ENCODE results near the gene AFF2. TPM values are rescaled to one million over a fixed set of nuclear protein-coding genes. Genes with fewer than 3 reads are reported as not detected.

Gene AFF2
- total RNA-seq, 1 donor from 2014 or later = 0.06 TPM

DNA sequence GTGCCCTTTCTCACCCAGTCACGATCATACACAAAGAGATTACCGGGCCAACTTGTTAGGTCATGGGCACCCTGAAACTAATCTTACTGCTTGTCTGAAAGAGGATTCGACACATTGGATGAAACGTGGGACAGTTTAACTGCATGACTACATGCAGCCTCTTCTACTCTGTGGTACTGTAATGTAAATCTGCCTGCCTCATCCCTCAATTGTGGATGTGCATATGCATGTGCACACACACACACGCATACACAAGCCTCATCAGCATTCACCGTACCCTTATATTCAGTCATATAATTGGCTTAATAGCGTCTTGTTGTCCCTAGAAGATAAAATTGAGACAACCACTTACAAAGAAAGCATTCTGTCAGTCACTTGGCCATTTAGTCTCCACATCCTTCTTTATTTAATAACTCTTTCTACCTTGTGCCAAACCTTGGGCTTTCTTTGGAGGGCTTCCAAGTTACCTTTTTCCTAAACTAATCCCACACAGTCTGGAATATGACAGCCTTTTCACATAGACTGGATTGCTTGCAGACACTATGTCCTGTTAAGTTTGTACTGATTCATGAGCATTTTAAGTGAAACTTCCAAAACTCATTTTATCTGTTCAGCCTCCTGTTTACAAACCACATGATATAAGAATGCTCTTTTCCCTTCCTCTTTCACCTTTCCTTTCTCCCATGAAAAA, 132.9 kb downstream of the AFF2 start:
- no peak for DNase-seq (ENCODE audit: low read depth)
- TF ChIP-seq, protein P1, sequence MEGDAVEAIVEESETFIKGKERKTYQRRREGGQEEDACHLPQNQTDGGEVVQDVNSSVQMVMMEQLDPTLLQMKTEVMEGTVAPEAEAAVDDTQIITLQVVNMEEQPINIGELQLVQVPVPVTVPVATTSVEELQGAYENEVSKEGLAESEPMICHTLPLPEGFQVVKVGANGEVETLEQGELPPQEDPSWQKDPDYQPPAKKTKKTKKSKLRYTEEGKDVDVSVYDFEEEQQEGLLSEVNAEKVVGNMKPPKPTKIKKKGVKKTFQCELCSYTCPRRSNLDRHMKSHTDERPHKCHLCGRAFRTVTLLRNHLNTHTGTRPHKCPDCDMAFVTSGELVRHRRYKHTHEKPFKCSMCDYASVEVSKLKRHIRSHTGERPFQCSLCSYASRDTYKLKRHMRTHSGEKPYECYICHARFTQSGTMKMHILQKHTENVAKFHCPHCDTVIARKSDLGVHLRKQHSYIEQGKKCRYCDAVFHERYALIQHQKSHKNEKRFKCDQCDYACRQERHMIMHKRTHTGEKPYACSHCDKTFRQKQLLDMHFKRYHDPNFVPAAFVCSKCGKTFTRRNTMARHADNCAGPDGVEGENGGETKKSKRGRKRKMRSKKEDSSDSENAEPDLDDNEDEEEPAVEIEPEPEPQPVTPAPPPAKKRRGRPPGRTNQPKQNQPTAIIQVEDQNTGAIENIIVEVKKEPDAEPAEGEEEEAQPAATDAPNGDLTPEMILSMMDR (conservative IDR thresholded peaks at IDR 0.05; ENCODE audit: low read depth, low read length) = no peak
- no peak overlapping the region for H3K4me3 ChIP-seq (ENCODE audit: low read depth, low read length)

DNA sequence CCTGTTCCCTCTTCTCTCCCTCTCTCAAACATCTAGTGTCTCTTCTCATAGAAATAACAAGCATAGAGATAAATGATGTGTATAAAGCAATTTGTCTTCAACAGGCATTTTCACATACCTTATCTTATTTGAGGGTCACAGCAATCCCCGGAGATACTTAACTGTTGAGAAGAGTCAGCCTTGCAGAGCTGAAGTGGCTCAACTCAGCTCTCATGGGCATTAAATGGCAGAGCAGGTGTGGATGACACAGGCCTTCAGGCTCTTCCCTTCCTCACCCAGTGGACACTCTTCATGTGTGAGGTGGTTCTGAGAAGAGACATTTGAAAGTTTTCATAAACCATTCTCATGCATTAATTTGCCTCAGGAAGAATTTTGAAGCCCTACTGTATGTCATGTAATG, 134.2 kb downstream of the AFF2 start:
- H3K4me3 ChIP-seq (ENCODE audit: low read depth, low read length) = no peak overlapping the region
- TF ChIP-seq, protein P1 (conservative IDR thresholded peaks at IDR 0.05; ENCODE audit: low read depth, low read length) = no peak
- DNase-seq (ENCODE audit: low read depth) = no peak

DNA sequence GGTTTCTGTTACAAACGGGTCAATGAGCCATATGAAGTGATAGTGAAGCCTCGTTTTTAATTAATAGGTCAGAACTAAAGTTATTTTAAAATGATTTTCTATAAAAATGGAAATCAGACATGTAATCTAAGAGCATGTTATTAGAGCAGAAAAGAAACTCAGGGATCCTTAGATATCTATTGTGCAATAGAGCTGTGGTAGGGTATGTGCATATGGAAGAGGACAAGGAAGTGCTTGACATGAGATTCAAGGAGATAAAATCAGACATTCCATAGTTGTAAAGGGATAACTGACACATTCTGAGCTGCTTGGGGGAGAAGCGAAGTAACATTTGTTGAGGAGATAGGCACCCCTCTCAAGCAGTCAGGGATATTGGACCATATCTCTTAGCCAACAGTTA, 143.0 kb downstream of the AFF2 start:
- no peak for DNase-seq (ENCODE audit: low read depth)
- TF ChIP-seq, protein P1 (conservative IDR thresholded peaks at IDR 0.05; ENCODE audit: low read depth, low read length) = no peak
- no peak overlapping the region for H3K4me3 ChIP-seq (ENCODE audit: low read depth, low read length)

DNA sequence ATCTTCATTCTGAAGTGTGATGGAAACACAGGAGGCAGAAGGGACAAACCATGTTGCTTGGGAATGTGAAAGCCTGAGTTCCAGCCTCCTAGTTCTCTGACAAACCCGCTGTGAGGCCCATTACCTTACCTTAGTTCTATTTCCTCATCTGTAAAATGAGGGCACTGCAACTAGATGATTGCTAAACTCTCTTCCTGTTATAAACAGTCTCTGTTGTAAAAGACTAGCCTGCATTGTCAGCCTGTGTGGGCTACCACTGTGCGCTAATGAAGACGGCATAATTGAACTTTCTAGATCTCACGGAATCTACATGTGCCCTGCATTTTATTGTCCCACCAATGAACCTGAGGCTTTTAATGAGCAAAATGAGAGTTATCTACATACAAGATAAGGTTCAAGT, 147.2 kb downstream of the AFF2 start:
- H3K4me3 ChIP-seq (ENCODE audit: low read depth, low read length) = no peak overlapping the region
- TF ChIP-seq, protein P1 (conservative IDR thresholded peaks at IDR 0.05; ENCODE audit: low read depth, low read length) = no peak
- no peak for DNase-seq (ENCODE audit: low read depth)

DNA sequence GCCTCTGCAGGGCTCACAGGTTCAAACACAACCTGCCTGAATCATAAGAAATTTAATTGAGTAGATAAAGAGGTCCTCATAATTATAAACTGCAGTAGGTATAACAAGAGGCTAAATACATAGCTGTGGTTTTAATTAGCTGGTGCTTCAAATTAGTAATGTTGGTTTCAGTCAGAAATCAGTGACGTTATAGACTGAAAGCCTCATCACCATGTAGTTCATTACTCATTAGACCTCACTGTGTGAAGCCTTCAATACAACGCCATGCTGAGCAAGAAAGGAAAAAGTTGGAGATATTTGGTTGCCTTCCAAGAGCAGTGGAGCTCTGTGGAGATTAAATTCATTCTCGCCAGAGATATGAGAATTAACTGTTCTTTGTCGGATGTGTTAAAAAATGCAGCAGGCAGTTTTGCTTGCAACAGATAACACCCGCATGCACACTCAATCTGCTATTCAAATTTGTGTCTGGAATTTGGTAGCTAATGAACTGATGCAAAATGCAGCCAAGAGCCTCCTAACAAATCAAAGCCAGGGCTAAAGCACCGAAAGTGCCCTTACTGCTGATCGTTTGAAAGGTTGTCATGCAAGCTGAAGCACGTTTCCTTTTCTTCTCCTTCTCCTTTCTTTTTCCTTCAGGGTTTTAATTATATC, 148.9 kb downstream of the AFF2 start:
- TF ChIP-seq, protein P1 (conservative IDR thresholded peaks at IDR 0.05; ENCODE audit: low read depth, low read length) = no peak
- no peak for DNase-seq (ENCODE audit: low read depth)
- H3K4me3 ChIP-seq (ENCODE audit: low read depth, low read length) = no peak overlapping the region

DNA sequence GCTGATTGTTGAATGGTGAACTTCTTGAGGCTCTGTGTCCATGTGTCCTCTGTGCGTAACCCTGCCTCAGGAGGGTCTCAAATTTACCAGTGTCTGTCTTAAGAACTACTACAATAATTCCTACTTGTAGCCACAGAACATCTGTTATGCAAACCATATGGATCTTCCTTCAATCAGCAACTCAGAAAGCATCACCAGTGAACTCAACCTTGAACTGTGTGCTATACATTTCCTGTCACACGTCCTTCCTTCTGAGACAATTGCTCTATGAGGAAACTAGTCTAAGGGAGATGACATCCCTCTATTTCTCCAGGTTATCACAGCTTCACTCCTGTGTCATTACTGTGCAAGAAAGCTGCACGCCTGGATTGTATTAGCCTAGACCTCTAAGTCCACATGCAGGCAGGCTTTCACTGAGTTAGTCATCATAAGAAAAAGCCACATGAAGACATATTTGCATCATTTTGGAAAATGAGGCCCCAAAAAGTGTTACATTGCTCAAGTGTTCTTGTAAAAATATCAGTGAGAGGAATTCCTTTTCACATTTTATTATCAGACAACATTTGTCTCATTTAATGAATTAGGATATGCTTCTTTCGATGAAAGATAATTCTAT, 157.8 kb downstream of the AFF2 start:
- no peak for DNase-seq (ENCODE audit: low read depth)
- TF ChIP-seq, protein P1 (conservative IDR thresholded peaks at IDR 0.05; ENCODE audit: low read depth, low read length) = no peak
- no peak overlapping the region for H3K4me3 ChIP-seq (ENCODE audit: low read depth, low read length)

All from epithelial cell of proximal tubule (primary cell).